Measurements from ENCODE around the gene CD6. TPM values are rescaled to one million over a fixed set of nuclear protein-coding genes. Genes with fewer than 3 reads are reported as not detected.

Gene CD6
- polyA plus RNA-seq, 1 experiment = not detected

DNA sequence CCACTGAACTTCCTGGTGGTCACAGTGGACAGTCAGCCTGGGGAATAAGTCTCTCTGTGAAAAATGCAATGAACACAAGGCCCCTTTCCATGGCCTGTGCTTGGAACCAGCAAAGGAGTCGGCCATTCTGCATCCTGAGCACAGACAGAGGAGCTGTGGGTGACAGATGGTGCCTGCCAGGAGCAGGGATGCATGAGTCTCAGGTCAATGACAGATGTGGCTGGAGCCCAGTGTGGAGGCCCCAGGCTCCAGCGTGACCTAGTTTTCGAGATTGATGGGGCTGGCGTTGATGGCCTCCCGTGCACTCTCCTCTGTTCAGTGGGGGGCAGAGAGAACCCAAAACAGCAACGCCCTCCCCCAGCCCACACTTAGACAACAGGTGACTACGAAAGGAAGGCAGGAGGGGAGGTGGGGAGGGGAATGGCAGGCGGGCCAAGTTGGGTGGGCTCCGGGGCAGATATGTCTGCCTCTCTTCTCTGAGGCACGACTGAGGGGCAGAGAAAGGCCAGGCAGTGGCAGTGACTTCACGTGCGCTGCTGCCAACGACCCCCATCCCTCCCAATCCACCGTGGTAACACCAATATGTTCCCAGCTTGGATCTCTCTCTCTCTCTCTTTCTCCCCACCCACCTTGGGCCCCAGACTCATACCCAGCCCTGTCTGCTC is 96.4 kb downstream of the CD6 start:
- Histone ChIP-seq H3K27ac (ENCODE audit: low read depth, low read length) (no peak overlapping the region), H3K4me3 (ENCODE audit: low read depth, low read length) (no peak overlapping the region), H3K9me3 (ENCODE audit: control insufficient read depth, insufficient read depth, low read length) (no peaks in the 10 kb centered on the region), H3K27me3 (ENCODE audit: control insufficient read depth, insufficient read depth, low read length) (peaks cover 8% of the 10 kb centered on the region)
- ChIA-PET CTCF (no interaction called here), POLR2A (no interaction called here)
- TF ChIP-seq, protein P1, sequence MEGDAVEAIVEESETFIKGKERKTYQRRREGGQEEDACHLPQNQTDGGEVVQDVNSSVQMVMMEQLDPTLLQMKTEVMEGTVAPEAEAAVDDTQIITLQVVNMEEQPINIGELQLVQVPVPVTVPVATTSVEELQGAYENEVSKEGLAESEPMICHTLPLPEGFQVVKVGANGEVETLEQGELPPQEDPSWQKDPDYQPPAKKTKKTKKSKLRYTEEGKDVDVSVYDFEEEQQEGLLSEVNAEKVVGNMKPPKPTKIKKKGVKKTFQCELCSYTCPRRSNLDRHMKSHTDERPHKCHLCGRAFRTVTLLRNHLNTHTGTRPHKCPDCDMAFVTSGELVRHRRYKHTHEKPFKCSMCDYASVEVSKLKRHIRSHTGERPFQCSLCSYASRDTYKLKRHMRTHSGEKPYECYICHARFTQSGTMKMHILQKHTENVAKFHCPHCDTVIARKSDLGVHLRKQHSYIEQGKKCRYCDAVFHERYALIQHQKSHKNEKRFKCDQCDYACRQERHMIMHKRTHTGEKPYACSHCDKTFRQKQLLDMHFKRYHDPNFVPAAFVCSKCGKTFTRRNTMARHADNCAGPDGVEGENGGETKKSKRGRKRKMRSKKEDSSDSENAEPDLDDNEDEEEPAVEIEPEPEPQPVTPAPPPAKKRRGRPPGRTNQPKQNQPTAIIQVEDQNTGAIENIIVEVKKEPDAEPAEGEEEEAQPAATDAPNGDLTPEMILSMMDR (IDR thresholded peaks at IDR 0.05; ENCODE audit: low read depth, low read length) = no peak
- no peak for DNase-seq (ENCODE audit: low read depth, low spot score)

DNA sequence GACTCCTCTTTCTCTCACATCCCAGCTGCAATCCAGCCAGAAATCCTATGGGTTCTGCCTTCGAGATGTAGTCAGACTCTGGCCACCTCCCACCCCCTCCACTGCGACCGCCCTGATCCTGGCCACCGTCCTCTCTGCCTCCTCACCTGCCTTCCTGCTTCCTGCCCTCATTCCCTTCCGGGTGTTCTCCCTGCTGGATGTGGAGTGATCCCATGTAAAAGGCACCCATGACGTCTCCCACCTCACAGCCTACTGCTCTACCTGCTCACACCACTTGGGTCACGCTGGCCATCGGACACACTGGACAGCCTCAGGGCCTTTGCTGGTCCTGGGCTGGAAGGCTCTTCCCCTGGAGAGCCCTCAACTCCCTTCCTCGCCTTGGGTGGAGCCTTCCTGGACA is 97.1 kb downstream of the CD6 start:
- no peak for DNase-seq (ENCODE audit: low read depth, low spot score)
- no peak overlapping the region for H3K4me3 ChIP-seq (ENCODE audit: low read depth, low read length)
- TF ChIP-seq, protein P1 (IDR thresholded peaks at IDR 0.05; ENCODE audit: low read depth, low read length) = no peak
- ChIA-PET CTCF (no interaction called here), POLR2A (no interaction called here)
- H3K27ac ChIP-seq (ENCODE audit: low read depth, low read length) = no peak overlapping the region
- peaks cover 8% of the 10 kb centered on the region for H3K27me3 ChIP-seq (ENCODE audit: control insufficient read depth, insufficient read depth, low read length)
- no peaks in the 10 kb centered on the region for H3K9me3 ChIP-seq (ENCODE audit: control insufficient read depth, insufficient read depth, low read length)

DNA sequence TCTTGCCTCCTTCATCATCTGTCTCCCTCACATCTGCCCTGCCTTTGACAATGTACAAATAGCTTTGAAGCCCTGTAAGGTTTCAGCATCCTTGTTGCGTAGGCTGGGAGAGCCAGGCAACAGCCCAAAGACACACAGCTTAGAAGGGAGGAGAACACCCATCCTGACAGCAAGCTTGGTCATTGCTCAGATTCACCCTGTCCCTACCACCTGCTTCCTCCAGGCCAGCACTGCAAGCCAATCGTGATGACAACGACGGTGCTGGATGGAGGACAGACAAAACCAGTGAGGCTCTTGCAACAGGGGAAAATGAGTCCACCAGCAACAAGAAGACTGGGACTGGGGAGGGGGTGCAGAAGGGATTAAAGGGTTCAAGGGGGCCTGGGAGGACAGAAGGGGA is 97.9 kb downstream of the CD6 start:
- TF ChIP-seq, protein P1 (IDR thresholded peaks at IDR 0.05; ENCODE audit: low read depth, low read length) = no peak
- Histone ChIP-seq H3K9me3 (ENCODE audit: control insufficient read depth, insufficient read depth, low read length) (no peaks in the 10 kb centered on the region), H3K27ac (ENCODE audit: low read depth, low read length) (no peak overlapping the region), H3K27me3 (ENCODE audit: control insufficient read depth, insufficient read depth, low read length) (peaks cover 8% of the 10 kb centered on the region), H3K4me3 (ENCODE audit: low read depth, low read length) (no peak overlapping the region)
- POLR2A ChIA-PET = no interaction called here
- no peak for DNase-seq (ENCODE audit: low read depth, low spot score)
- CTCF ChIA-PET = no interaction called here

Small RNAs within 50 kb of the gene (small RNA-seq; reads per million reads assigned to genes)
- not detected for gene RNU6-933P (ENCODE audit: insufficient read length, low read depth)

Other genes starting within 250 kb of the CD6 start
- not detected in 2 replicates for gene MS4A18, start 247.0 kb upstream of the CD6 start, polyA plus RNA-seq (2011; rRNA removed)
- not detected in 2 replicates for gene MS4A15, start 214.8 kb upstream of the CD6 start, polyA plus RNA-seq (2011; rRNA removed)
- gene MS4A10, start 186.3 kb upstream of the CD6 start, polyA plus RNA-seq (2011; rRNA removed) = not detected in 2 replicates
- gene CCDC86, start 129.6 kb upstream of the CD6 start, polyA plus RNA-seq (2011; rRNA removed) = 15.2 and 17.9 TPM in 2 replicates
- gene PTGDR2, start 115.7 kb upstream of the CD6 start, polyA plus RNA-seq (2011; rRNA removed) = 0.84 and 0.92 TPM in 2 replicates
- 0.48 and 0.65 TPM in 2 replicates for gene ZP1, start 104.1 kb upstream of the CD6 start, polyA plus RNA-seq (2011; rRNA removed)
- gene PRPF19, start 65.1 kb upstream of the CD6 start, polyA plus RNA-seq (2011; rRNA removed) = 25.1 and 33.6 TPM in 2 replicates
- 36.2 and 44.5 TPM in 2 replicates for gene TMEM109, start 57.5 kb upstream of the CD6 start, polyA plus RNA-seq (2011; rRNA removed)
- 25.9 and 36.0 TPM in 2 replicates for gene TMEM132A, start 47.2 kb upstream of the CD6 start, polyA plus RNA-seq (2011; rRNA removed)
- 4.8 and 9.1 TPM in 2 replicates for gene SLC15A3, start 19.5 kb upstream of the CD6 start, polyA plus RNA-seq (2011; rRNA removed)
- not detected in 2 replicates for gene CD5, start 130.8 kb downstream of the CD6 start, polyA plus RNA-seq (2011; rRNA removed)
- 9.1 and 10.9 TPM in 2 replicates for gene VPS37C, start 189.7 kb downstream of the CD6 start, polyA plus RNA-seq (2011; rRNA removed)
- 0.99 and 1.8 TPM in 2 replicates for gene PGA3, start 231.8 kb downstream of the CD6 start, polyA plus RNA-seq (2011; rRNA removed)